Endothelial cell of umbilical vein (primary cell): ENCODE measurements around the gene ALK. TPM values are rescaled to one million over a fixed set of nuclear protein-coding genes. Genes with fewer than 3 reads are reported as not detected.

Source experiments
- BruUV-seq: library from RNA; stranded (reverse); fragments of 400-500 nt; replicated peaks from 2 replicates; lab custom pipeline; 2021; lab: Mats Ljungman, UMichigan
- CTCF ChIA-PET: fragments of 300-600, 350-600 bp; sonication (Branson Sonifier 250); formaldehyde crosslinking; loops from one replicate; lab custom pipeline; 2021; ENCODE audit warnings: antibody characterized with exemption, inconsistent platforms; lab: Charles Lee
- POLR2A ChIA-PET: fragments of 300-600, 350-600 bp; sonication (Branson Sonifier 250); formaldehyde crosslinking; loops from one replicate; lab custom pipeline; 2021; ENCODE audit warnings: antibody characterized with exemption, inconsistent platforms; lab: Charles Lee
- DNase-seq: peaks from one replicate; pipeline ENCODE4 v3.0.0-alpha.2; 2011; ENCODE audit warnings: low read depth, low spot score
- FAIRE-seq: peaks from 2 replicates; lab custom pipeline; 2011; peaks lifted over from hg19 to GRCh38; lab: Jason Lieb, UNC
- H2AFZ ChIP-seq: 2 replicates; pipeline ENCODE4 v1.6.0; 2012; ENCODE audit warnings: low read depth, low read length, control low read depth, inconsistent platforms
- H3K27ac ChIP-seq: 2 replicates; pipeline ENCODE4 v1.5.1; 2011; ENCODE audit warnings: low read depth, mild to moderate bottlenecking, control low read depth, low read length, moderate library complexity; ENCODE audit not compliant: insufficient read depth
- H3K27me3 ChIP-seq, 2 experiments: 2 replicates each; pipeline versions ENCODE4 v1.6.0 to v1.6.1; 2011; ENCODE audit warnings: low read length in 2 of 2, mixed read lengths in 1 of 2; ENCODE audit not compliant: control insufficient read depth in 2 of 2, insufficient read depth in 2 of 2
- H3K36me3 ChIP-seq, 2 experiments: 2 replicates in 1 of 2; 3 replicates in 1 of 2; pipeline ENCODE4 v1.5.1; 2011; ENCODE audit warnings: low read length in 2 of 2, mild to moderate bottlenecking in 1 of 2, moderate library complexity in 1 of 2; ENCODE audit not compliant: control insufficient read depth in 2 of 2, insufficient read depth in 2 of 2; ENCODE audit errors: extremely low read depth in 1 of 2
- H3K4me1 ChIP-seq: 3 replicates; pipeline ENCODE4 v1.5.1; 2011; ENCODE audit warnings: mild to moderate bottlenecking, low read length; ENCODE audit not compliant: control insufficient read depth, insufficient read depth; ENCODE audit errors: extremely low read depth
- H3K4me2 ChIP-seq: 2 replicates; pipeline ENCODE4 v1.6.1; 2011; ENCODE audit warnings: low read length, control low read depth, mixed read lengths; ENCODE audit not compliant: insufficient read depth
- H3K4me3 ChIP-seq, 3 experiments: fragments of 200-600 bp in 1 of 3; sonication (generic), shearing (Covaris generic) in 1 of 3; replicated peaks in 1 of 3; 2 replicates each; pipeline ENCODE4 v1.5.1; 2011 to 2016; ENCODE audit warnings: control low read depth in 3 of 3, low read length in 3 of 3, mild to moderate bottlenecking in 2 of 3, inconsistent platforms in 1 of 3, low read depth in 1 of 3, moderate library complexity in 1 of 3; ENCODE audit not compliant: insufficient read depth in 1 of 3
- H3K79me2 ChIP-seq: 2 replicates; pipeline ENCODE4 v1.6.0; 2012; ENCODE audit warnings: low read length, inconsistent platforms; ENCODE audit not compliant: control insufficient read depth, insufficient read depth
- H3K9ac ChIP-seq: replicated peaks from 2 replicates; pipeline ENCODE3; 2011; ENCODE audit warnings: low read length, control low read depth; ENCODE audit not compliant: insufficient read depth; ENCODE audit errors: extremely low read depth
- H3K9me1 ChIP-seq: replicated peaks from 3 replicates; pipeline ENCODE4 v1.6.0; 2011; ENCODE audit warnings: mild to moderate bottlenecking, low read length; ENCODE audit not compliant: control insufficient read depth, insufficient read depth; ENCODE audit errors: extremely low read depth
- H3K9me3 ChIP-seq: replicated peaks from 2 replicates; pipeline ENCODE4 v1.5.1; 2012; ENCODE audit warnings: low read length, inconsistent platforms; ENCODE audit not compliant: control insufficient read depth, insufficient read depth
- H4K20me1 ChIP-seq: replicated peaks from 2 replicates; pipeline ENCODE3; 2011; ENCODE audit warnings: mild to moderate bottlenecking, low read length; ENCODE audit not compliant: control insufficient read depth, insufficient read depth; ENCODE audit errors: extremely low read depth
- CTCF ChIP-seq, 2 donors: IDR thresholded peaks; 1 replicate in 1 of 2; 2 replicates in 1 of 2; pipeline ENCODE4 v1.5.1; 2011; ENCODE audit warnings: low read length in 2 of 2, mild to moderate bottlenecking in 2 of 2, moderate library complexity in 2 of 2, control low read depth in 1 of 2, inconsistent platforms in 1 of 2, low read depth in 1 of 2; ENCODE audit not compliant: insufficient read depth in 1 of 2; ENCODE audit errors: extremely low read depth in 1 of 2
- EZH2 ChIP-seq: IDR thresholded peaks from 2 replicates; pipeline ENCODE4 v1.6.1; 2012; ENCODE audit warnings: borderline replicate concordance, low read depth, mild to moderate bottlenecking, moderate library complexity, low read length, inconsistent platforms; ENCODE audit not compliant: severe bottlenecking
- FOS ChIP-seq: IDR thresholded peaks from 2 replicates; pipeline ENCODE4 v1.6.1; 2011; ENCODE audit warnings: mild to moderate bottlenecking, low read length, moderate library complexity, borderline replicate concordance; ENCODE audit not compliant: insufficient read depth
- GATA2 ChIP-seq: IDR thresholded peaks from 2 replicates; pipeline ENCODE4 v1.7.0; 2011; ENCODE audit warnings: low read depth, mild to moderate bottlenecking, moderate library complexity, mixed read lengths, low read length; ENCODE audit not compliant: insufficient read length, insufficient read depth
- JUN ChIP-seq: IDR thresholded peaks from 2 replicates; pipeline ENCODE4 v1.6.1; 2011; ENCODE audit warnings: borderline replicate concordance, low read depth; ENCODE audit not compliant: insufficient read length, insufficient read depth
- MAX ChIP-seq: IDR thresholded peaks from 2 replicates; pipeline ENCODE4 v1.6.1; 2011; ENCODE audit not compliant: insufficient read depth, insufficient read length
- MYC ChIP-seq: IDR thresholded peaks from one replicate; pipeline ENCODE4 v1.6.1; 2011; ENCODE audit warnings: mild to moderate bottlenecking, low read depth, low read length
- POLR2A ChIP-seq: IDR thresholded peaks from 2 replicates; pipeline ENCODE4 v1.6.1; 2012; ENCODE audit warnings: low read depth, mild to moderate bottlenecking, control low read depth, low read length
- POLR2AphosphoS5 ChIP-seq: IDR thresholded peaks from 2 replicates; pipeline ENCODE4 v1.6.1; 2012; ENCODE audit warnings: low read depth, mild to moderate bottlenecking, control low read depth, low read length, moderate library complexity; ENCODE audit not compliant: insufficient read depth
- dilution Hi-C: fragments of 300-500 bp; cut with MboI; formaldehyde crosslinking; loops from one replicate; pipeline ENCODE4 v1.15.0; 2019; ENCODE audit warnings: low sequenced_read_pairs; ENCODE audit not compliant: extremely low pct_ligation_motif_present
- intact Hi-C: fragments of 100-400 bp; cut with micrococcal nuclease; formaldehyde crosslinking; loops from one replicate; pipeline ENCODE4 v1.10.0; 2022
- polyA plus RNA-seq, 4 experiments: library from polyadenylated mRNA; depleted of rRNA in 3 of 4; stranded (reverse) in 3 of 4; unstranded in 1 of 4; fragments of >200 nt; gene quantifications; 2 replicates each; pipeline versions ENCODE4 v1.2.1 to v1.2.3, GENCODE V29; 2011 to 2012; ENCODE audit warnings: missing spikeins in 1 of 4
- total RNA-seq: library from RNA; stranded (reverse); gene quantifications from 2 replicates; pipeline ENCODE4 v1.2.3, GENCODE V29; 2021

ALK gene
- total and polyA plus RNA-seq, 2 donors (not counting 3 experiments of a cell fraction or from before 2014, with no cell fraction given), result not detected

GRCh38 chr2:29601321-29601720, 320.1 kb downstream of the ALK start:
- TF ChIP-seq FOS (no peak), JUN (no peak), POLR2A (no peak), EZH2 (no peak), MYC (no peak), POLR2AphosphoS5 (no peak), CTCF (IDR thresholded peaks at IDR 0.05; ENCODE audit: extremely low read depth in 1 of 2, insufficient read depth in 1 of 2, low read depth in 1 of 2, low read length in 2 of 2) (no peak), MAX (no peak), GATA2 (no peak)
- dilution Hi-C loops, result no loop called here
- no peaks in the 10 kb centered on the region for H3K27me3 ChIP-seq
- H3K4me2 ChIP-seq, result no peak overlapping the region
- H3K36me3 ChIP-seq, result no peaks in the 10 kb centered on the region
- DNase-seq (no peak), FAIRE-seq (no peak)
- H3K9ac ChIP-seq, result no peak overlapping the region
- BruUV-seq, result no TSS peak
- CTCF ChIA-PET, result no interaction called here
- H4K20me1 ChIP-seq, result no peaks in the 10 kb centered on the region
- H3K9me1 ChIP-seq, result no peaks in the 10 kb centered on the region
- POLR2A ChIA-PET, result no interaction called here
- H3K79me2 ChIP-seq, result no peaks in the 10 kb centered on the region
- no peaks in the 10 kb centered on the region for H3K4me1 ChIP-seq
- H3K4me3 ChIP-seq, result no peak overlapping the region
- H2AFZ ChIP-seq, result no peak overlapping the region
- H3K27ac ChIP-seq, result no peak overlapping the region
- intact Hi-C loops, result no loop called here
- H3K9me3 ChIP-seq, result no peaks in the 10 kb centered on the region
